GM21381 (cell line): ENCODE measurements around the gene GMPPA.

Source experiments
- ATAC-seq: cut with Tn5 transposase; IDR thresholded peaks from one replicate; pipeline ENCODE4 v1.9.1; 2021; ENCODE audit warnings: mild to moderate bottlenecking, moderate library complexity; ENCODE audit not compliant: unreplicated experiment

GMPPA gene

GRCh38 chr2:219484343-219485200, 14.1 kb upstream of the GMPPA start:
- ATAC-seq: no peak

DNA sequence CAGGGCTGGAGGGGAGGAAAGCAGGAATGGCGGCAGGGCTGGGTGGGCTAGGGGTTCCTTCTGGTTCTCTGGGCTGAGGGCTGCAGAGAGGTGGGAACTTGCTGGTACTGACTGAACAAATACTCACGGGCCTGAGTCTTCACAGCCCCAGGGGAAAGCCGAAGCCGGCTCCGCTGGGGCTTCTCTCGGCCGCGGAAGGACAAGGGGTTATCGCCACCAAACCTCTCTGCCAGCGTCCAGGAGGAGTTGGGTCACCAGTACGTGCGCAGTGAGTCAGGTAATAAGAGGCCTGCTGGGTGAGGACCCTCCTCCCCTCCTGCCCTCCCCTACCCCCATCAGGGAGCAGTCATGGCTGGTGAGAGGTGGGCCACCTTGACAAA, 13.5 kb upstream of the GMPPA start:
- ATAC-seq: no peak

DNA sequence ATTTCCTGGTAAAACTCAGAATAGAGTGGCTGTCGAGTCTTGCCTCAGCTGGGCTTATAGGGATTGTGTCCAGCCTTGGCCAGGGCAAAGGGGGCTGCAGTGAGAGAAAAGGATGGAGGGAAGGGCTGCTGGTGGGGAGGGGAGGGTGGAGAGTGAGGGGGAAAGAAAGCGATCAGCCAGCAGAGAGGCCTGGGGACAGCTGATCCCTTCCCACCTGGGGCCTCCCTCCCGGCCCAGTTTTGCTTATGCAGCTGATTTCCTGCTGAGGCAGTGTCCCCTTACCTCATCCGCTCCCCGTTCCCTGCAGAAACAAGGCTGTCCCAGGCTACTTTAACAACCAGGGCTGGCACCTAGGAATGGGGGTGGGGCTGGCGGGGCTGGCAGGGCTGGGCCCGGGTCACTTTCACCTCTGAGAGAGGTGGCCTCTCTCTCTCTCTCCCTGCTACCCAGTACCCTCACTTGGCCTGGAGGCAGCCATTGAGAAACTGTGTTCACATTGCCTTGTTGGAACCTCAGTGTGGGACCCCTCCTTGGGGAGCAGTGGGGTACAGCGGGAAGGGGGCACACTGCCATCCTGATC, 12.2 kb upstream of the GMPPA start:
- no peak for ATAC-seq

- no peak for ATAC-seq
These were observed 10.4 kb upstream of the GMPPA start for GRCh38 chr2:219488149-219488843.

- ATAC-seq: no peak
These were observed 9.9 kb upstream of the GMPPA start for GRCh38 chr2:219488844-219489194.

- no peak for ATAC-seq
These were observed 9.4 kb upstream of the GMPPA start for GRCh38 chr2:219489315-219489714.

- ATAC-seq: no peak
These were observed 8.5 kb upstream of the GMPPA start for GRCh38 chr2:219490186-219490585.

DNA sequence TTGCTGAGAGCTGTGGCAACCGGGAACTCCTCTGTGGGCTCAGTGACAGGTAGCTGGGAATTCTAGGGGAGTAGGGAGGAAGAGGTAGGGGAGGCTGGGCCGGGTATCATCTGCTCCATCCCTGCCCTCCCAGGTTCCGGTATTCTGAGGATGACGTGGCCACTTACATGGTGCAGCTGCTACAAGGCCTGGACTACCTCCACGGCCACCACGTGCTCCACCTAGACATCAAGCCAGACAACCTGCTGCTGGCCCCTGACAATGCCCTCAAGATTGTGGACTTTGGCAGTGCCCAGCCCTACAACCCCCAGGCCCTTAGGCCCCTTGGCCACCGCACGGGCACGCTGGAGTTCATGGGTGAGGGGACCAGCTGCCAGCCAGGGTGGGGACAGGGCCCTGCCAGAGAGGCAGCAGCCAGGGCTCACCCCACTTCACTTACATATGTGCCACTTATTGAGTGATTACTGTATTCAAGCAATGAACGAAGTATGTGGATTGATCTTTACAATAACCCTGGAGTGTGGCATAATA, 8.0 kb upstream of the GMPPA start:
- no peak for ATAC-seq

DNA sequence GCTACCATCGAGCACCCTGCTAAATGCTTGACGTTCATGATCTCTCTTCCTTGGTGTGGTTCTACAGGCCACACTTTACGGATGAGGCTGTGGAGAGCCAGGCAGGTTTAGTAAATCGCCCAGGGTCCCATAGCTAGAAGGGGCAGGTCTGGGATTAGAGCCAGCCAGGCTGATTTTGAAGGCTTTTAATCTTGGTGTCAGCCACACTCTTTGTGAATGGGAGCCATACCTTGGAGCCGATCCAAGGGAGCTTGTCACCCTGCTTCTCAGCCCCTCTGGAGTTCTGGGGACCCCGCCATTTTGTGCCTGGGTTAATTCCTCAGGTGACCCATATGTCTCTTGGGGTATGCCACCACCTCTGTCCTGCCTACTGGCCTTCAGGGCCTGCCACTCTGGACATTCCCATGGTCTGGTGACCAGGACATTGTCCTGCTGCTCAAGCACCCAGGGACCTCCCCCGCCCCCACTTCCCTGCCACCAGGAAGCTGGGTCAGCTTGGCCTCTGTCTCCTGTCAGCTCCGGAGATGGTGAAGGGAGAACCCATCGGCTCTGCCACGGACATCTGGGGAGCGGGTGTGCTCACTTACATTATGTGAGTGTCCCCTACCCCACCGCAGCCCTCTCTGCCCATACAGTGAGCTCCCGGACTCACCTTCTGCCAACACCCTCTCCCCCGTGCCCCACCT, 7.3 kb upstream of the GMPPA start:
- ATAC-seq: no peak

DNA sequence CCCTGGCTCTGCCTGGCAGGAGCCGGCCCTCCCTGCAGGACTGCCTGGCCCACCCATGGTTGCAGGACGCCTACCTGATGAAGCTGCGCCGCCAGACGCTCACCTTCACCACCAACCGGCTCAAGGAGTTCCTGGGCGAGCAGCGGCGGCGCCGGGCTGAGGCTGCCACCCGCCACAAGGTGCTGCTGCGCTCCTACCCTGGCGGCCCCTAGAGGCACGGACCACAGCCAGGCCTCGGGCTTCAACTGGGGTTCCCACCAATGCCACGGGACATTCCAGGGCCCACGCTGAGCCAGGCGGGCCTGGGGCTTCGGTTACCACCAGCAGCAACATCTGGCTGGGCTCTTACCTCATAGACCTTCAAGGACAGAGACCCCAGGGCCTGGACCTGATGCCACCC, 6.1 kb upstream of the GMPPA start:
- no peak for ATAC-seq

DNA sequence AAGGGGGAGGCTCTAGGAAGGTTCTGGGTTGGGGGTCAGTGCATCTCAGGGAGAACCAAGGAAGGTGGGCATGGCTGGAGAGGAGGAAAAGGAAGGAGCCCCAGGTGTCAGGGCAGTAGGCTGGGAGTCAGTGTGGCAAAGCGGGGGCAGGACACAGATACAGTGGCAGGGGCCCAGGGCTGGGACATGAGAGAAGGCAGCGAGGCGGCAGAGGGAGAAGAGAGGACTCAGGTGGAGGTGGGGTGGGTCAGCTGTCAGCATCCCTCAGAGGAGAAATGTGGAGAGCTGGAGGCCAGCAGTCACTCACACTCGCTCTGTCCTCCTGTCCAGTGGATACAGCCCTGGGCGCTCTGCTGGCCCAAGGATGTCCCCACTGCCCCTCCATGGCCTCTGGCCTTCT, 5.6 kb upstream of the GMPPA start:
- no peak for ATAC-seq

GRCh38 chr2:219494952-219495530, 3.6 kb upstream of the GMPPA start:
- ATAC-seq: no peak

DNA sequence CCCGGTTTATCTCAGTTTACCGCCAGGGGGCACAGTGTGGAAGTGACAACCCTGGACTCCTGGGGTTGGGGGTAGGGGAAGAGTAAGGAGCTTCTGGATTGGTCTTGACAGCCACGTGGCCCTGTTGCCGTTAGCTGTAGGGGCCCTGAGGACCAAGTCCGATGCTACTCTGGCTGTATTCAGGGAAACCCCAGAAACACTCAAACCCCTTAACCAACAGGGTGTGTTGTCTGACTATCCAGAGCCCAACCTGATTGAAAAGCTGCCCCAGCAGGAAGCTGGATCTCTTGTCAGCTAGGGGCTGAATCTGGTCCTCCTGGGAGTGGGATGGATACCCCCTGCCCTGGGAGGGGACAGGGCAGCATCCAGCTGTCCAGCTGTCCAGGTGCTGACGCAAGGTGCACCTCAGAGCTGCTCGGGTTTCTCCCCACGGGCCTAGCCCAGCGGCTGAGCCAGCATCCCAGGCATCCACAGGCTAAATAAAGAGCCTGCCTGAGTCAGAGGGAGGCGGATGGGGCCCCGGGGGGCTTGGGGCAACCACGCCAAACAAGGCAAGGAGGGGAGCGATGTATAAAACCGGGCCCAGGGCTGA, 3.1 kb upstream of the GMPPA start:
- no peak for ATAC-seq

GRCh38 chr2:219496247-219496824, 2.4 kb upstream of the GMPPA start:
- ATAC-seq: no peak

DNA sequence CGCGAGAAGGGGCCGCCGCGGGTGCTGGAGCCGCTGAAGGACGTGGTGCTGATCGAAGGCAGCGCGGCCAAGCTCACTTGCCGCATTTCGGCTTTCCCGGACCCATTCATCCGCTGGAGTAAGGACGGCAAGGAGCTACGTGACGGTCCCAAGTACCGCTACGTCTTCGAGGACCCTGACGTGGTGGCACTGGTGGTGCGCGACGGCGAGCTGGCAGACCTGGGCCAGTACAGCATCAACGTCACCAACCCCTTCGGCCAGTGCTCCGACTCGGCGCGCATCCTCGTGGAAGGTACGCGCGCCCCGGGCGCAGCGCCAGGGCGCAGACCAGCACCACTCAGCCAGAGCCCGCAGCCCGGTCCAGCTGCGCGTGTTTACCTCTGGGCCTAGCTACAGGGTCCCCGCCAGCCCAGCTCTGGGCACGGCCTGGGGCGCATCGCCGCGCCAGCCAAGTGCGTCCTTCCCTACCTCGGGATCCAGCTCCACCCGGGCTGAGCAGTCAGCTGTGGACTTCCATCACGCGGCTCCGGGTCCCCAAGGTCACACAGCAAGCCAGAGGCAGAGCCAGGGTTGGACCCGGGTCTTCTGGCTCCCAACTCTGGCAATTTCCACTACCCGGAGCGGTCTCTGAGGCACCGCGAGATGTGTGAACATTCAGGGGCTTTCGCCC, 1.7 kb upstream of the GMPPA start:
- ATAC-seq: no peak

DNA sequence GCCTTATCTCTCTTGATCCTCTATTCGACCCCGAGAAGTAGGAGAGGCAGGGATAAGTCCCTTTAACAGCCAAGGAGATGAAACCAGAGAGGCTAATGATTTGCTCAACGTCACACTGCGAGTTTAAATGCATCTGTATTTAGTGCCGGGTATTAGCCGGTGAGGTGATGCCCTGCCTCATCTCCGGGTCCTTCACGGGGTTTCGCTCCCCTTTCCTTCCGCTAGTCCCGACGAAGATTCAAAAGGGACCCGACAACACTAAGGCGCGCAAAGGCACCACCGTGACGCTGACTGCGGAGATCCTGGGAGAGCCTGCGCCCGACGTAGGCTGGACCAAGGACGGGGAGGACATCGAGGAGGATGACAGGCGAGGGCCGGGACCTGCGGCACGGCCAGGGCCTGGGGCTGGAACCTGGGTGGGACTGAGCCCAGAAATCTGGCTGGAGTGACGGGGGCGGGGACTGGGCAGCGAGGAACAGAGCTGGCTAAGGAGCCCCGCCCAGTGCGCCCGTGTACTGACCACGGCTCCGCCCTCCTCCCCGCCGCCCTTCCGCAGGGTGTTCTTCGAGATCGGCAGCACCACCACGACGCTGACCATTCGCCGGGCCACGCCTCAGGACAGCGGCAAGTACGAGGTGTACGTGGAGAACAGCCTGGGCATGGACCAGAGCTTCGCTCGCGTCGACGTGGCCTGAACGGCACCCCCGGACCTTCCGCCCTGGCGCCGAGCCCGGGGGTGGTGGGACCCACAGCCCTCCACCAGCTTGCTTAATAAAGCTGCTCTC, 1.0 kb upstream of the GMPPA start:
- peak; percentile 34 for ATAC-seq

DNA sequence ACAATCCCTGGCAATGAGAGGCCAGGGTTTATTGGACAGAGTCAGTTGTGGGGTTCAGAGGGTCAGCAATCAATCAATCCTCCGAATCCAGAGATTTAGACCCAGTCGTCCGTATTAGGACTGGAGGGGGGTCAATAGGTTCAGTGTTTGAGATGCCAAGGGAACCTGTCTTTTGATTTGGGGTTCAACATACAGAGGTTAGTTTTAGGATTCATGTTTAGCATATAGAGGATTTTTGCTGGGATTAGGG, 292 bp downstream of the GMPPA start:
- ATAC-seq: no peak

GRCh38 chr2:219499555-219499954, 864 bp downstream of the GMPPA start:
- ATAC-seq: no peak

GRCh38 chr2:219500135-219500534, 1.4 kb downstream of the GMPPA start:
- ATAC-seq: no peak
